Stimulated activated CD4-positive, alpha-beta T cell treated with anti-CD3 and anti-CD28 coated beads, Interleukin-12 subunit alpha, Interleukin-12 subunit beta, amount 100 ng/mL, for 4 hours (primary cell): ENCODE measurements around the gene BACH2.
"Not testable (repeated sequence)": the region's sequence is repeated elsewhere in the genome, so short reads cannot be mapped to it uniquely, and the experiment has no call there.

ENCODE experiments used
- DNase-seq: peaks from one replicate; pipeline ENCODE4 v3.0.0-alpha.2; 2020

Gene BACH2

GRCh38 chr6:90179190-90180169 is 117.2 kb downstream of the BACH2 start:
- no peak for DNase-seq

- no peak for DNase-seq
Observed at GRCh38 chr6:90178384-90178855, 118.2 kb downstream of the BACH2 start.

- no peak for DNase-seq
Observed at GRCh38 chr6:90177544-90178383, 118.9 kb downstream of the BACH2 start.

GRCh38 chr6:90175627-90176538 is 120.8 kb downstream of the BACH2 start:
- peak; percentile 48 for DNase-seq

GRCh38 chr6:90173262-90173925 is 123.2 kb downstream of the BACH2 start:
- no peak for DNase-seq

- DNase-seq: no peak
Observed at GRCh38 chr6:90170601-90171000, 126.0 kb downstream of the BACH2 start.

GRCh38 chr6:90169374-90169773 is 127.3 kb downstream of the BACH2 start:
- no peak for DNase-seq

GRCh38 chr6:90168693-90169131 is 127.9 kb downstream of the BACH2 start:
- no peak for DNase-seq

- DNase-seq: no peak
Observed at GRCh38 chr6:90167514-90168379, 128.9 kb downstream of the BACH2 start.

- DNase-seq: not testable (repeated sequence)
Observed at GRCh38 chr6:90166155-90166924, 130.3 kb downstream of the BACH2 start.

- no peak for DNase-seq
Observed at GRCh38 chr6:90162648-90163387, 133.8 kb downstream of the BACH2 start.

GRCh38 chr6:90160013-90160412 is 136.6 kb downstream of the BACH2 start:
- DNase-seq: no peak

GRCh38 chr6:90159452-90159851 is 137.2 kb downstream of the BACH2 start:
- no peak for DNase-seq

GRCh38 chr6:90158936-90159335 is 137.7 kb downstream of the BACH2 start:
- no peak for DNase-seq

GRCh38 chr6:90157441-90157840 is 139.2 kb downstream of the BACH2 start:
- no peak for DNase-seq

GRCh38 chr6:90156861-90157260 is 139.8 kb downstream of the BACH2 start:
- no peak for DNase-seq

GRCh38 chr6:90154755-90155470 is 141.7 kb downstream of the BACH2 start:
- DNase-seq: no peak
